Body of pancreas (tissue), 4 donors: Measurements from ENCODE around the gene CACNA1H. TPM values are rescaled to one million over a fixed set of nuclear protein-coding genes. Genes with fewer than 3 reads are reported as not detected.

Experiments
- ATAC-seq: fragments of 150-250 bp; one replicate; pipeline ENCODE4 v1.9.1; 2016
- DNase-seq, 4 donors: peaks; one replicate each; pipeline ENCODE4 v3.0.0-alpha.2; 2019
- H3K27ac ChIP-seq, 4 donors: fragments of 200-600 bp; sonication (generic); 1 replicate in 3 of 4; 2 replicates in 1 of 4; pipeline versions ENCODE4 v1.5.1 to v1.6.1; 2016 to 2019; ENCODE audit warnings: mild to moderate bottlenecking in 1 of 4, mixed read lengths in 1 of 4, moderate library complexity in 1 of 4
- H3K27me3 ChIP-seq, 2 donors: fragments of 200-600 bp; sonication (generic); one replicate each; pipeline ENCODE4 v1.6.0; 2016; ENCODE audit warnings: mild to moderate bottlenecking in 1 of 2
- H3K36me3 ChIP-seq, 2 donors: fragments of 200-600 bp; sonication (generic); replicated peaks in 1 of 2; 2 replicates each; pipeline ENCODE4 v1.5.1; 2016; ENCODE audit warnings: low read depth in 2 of 2; ENCODE audit not compliant: insufficient read depth in 1 of 2
- H3K4me1 ChIP-seq: fragments of 200-600 bp; sonication (generic); one replicate; pipeline ENCODE4 v1.6.0; 2016
- H3K4me3 ChIP-seq, 2 donors: fragments of 200-600 bp; sonication (generic); 1 replicate in 1 of 2; 2 replicates in 1 of 2; pipeline ENCODE4 v1.5.1; 2016 to 2019
- H3K9me3 ChIP-seq, 3 donors: fragments of 200-600 bp; sonication (generic); 1 replicate in 2 of 3; 2 replicates in 1 of 3; pipeline ENCODE4 v1.5.1; 2016
- CTCF ChIP-seq, 7 experiments: fragments of 450-650 bp in 4 of 7; fragments of 200-600 bp in 3 of 7; sonication (generic) in 3 of 7; IDR thresholded peaks; one replicate each; pipeline ENCODE4 v1.5.1; 2016 to 2019; ENCODE audit warnings: antibody characterized with exemption in 7 of 7
- POLR2A ChIP-seq, 3 donors: fragments of 450-650 bp; IDR thresholded peaks; one replicate each; pipeline ENCODE4 v1.6.1; 2016; ENCODE audit warnings: antibody characterized with exemption in 3 of 3, mild to moderate bottlenecking in 2 of 3
- WGBS, 2 donors: methylation state at CpG; one replicate each; pipeline ENCODE4 v1.1.5; 2017; 5-methylcytosine and 5-hydroxymethylcytosine counted together
- intact Hi-C: fragments of 100-400 bp; cut with DNase I; formaldehyde crosslinking; loops from one replicate; pipeline ENCODE4 v1.15.1; 2023
- total RNA-seq, 2 donors: library from RNA; depleted of rRNA; stranded (reverse); fragments of >200 nt; gene quantifications; one replicate each; pipeline ENCODE4 v1.1.0, GENCODE V29; 2016

The CACNA1H gene
- total RNA-seq, 2 donors from 2014 or later: 7.3 to 15.2 TPM

DNA sequence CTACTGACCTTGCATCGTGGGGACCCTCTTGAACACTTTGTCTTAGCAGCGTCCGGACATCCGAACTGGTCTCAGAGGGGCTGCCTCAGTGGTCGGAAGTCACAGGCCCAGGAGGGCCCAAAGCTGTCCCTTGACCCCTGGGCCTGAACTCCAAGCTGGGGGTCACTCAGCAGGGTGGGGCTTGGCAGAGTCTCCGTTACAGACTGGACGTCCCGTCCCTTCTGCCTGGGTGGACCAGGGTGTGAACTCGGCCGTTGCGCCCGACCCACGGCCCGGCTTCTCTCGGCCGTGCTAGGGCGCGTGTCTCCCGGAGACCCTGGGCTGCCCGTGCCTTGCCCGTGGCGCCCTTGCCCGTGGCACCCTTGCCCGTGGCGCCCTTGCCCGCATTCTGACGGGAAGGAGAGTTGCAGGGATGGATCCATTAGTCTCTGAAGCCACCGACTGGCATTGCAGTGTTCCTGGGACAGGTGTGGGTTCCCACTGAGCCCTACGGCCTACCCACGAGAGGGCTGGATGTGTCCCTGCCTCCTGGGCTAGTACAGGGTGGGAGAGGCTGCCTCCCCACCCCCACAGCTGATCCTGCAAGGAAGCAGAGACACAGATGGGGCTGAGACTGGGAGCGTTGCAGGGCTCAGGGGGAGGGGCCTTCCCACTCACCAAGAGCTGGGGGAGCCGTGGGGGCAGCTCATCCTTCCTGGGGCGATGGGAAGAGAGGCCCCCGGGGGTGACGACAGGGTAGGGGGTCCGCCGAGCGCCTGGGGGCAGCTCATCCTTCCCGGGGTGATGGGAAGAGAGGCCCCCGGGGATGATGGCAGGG, 4.9 kb downstream of the CACNA1H start:
- H3K4me1 ChIP-seq: peaks cover 56% of the 10 kb centered on the region
- ATAC-seq (no peak), DNase-seq (no peak)
- no peaks in the 10 kb centered on the region for H3K9me3 ChIP-seq
- H3K27me3 ChIP-seq: peaks cover 0 to 24% of the 10 kb centered on the region in 2 donors
- intact Hi-C loops: no loop called here
- TF ChIP-seq CTCF (IDR thresholded peaks at IDR 0.05) (no peak), POLR2A (IDR thresholded peaks at IDR 0.05) (no peak)
- whole genome bisulfite sequencing, 2 donors: 85% methylated on average over 24 to 39 of the region's 40 CpGs
- H3K27ac ChIP-seq: no peak overlapping the region
- no peak overlapping the region for H3K4me3 ChIP-seq
- no peaks in the 10 kb centered on the region for H3K36me3 ChIP-seq

- DNase-seq (peak; percentile 54 to 72 (median 62)), ATAC-seq (peak; percentile 11)
- Histone ChIP-seq H3K27me3 (peaks cover 0 to 23% of the 10 kb centered on the region in 2 donors), H3K4me1 (peaks cover 53% of the 10 kb centered on the region), H3K27ac (peak overlapping the region in 3 of 4 donors; percentile 68 to 83 (median 71)), H3K36me3 (no peaks in the 10 kb centered on the region), H3K4me3 (no peak overlapping the region), H3K9me3 (no peaks in the 10 kb centered on the region)
- WGBS, 2 donors: 39 to 56% methylated on average over 10 to 59 of the region's 65 CpGs
- intact Hi-C loops: no loop called here
- no peak for TF ChIP-seq CTCF (IDR thresholded peaks at IDR 0.05)
- TF ChIP-seq POLR2A (IDR thresholded peaks at IDR 0.05): no peak
Observed at GRCh38 chr16:1158456-1159324, 5.8 kb downstream of the CACNA1H start.

DNA sequence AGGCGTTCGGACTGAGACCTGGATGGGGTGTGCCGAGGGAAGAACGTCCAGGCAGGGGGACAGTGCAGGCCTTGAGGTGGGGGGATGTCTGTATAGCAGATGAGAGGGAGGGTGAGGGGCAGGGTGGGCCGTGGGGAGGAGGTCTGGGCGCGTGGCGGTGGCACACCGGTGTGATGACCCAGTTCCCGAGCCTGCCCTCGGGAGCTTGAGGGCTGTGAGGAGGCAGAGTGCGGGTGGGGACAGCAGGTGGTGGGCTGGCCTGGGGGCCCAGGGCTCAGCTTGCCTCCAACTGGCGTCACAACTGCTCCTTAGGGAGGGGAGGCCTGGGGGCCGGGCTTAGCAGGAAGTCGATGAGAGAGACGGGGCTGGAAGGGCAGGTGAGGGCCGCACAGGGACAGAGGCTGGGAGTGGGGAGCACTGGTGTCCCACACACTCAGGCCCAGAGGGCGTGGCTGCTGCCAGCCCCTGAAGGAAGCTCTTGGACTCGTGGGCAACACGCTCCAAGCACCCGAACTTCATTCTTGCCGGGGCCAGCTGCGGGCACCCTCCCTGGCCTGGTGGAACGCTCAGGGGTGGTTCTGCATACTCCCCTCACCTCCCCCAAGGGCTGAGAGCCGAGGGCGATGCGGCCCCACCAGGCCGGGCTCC, 6.5 kb downstream of the CACNA1H start:
- Histone ChIP-seq H3K36me3 (no peaks in the 10 kb centered on the region), H3K4me1 (peaks cover 47% of the 10 kb centered on the region), H3K27me3 (peaks cover 0 to 15% of the 10 kb centered on the region in 2 donors), H3K27ac (peak overlapping the region; percentile 39 to 83 (median 70)), H3K4me3 (no peak overlapping the region), H3K9me3 (no peaks in the 10 kb centered on the region)
- intact Hi-C loops: no loop called here
- 35 to 53% methylated on average over 7 to 28 of the region's 28 CpGs for WGBS, 2 donors
- DNase-seq: peak in 1 of 4 donors; percentile 40
- ATAC-seq: peak; percentile 10
- TF ChIP-seq POLR2A (IDR thresholded peaks at IDR 0.05) (no peak), CTCF (IDR thresholded peaks at IDR 0.05) (no peak)

DNA sequence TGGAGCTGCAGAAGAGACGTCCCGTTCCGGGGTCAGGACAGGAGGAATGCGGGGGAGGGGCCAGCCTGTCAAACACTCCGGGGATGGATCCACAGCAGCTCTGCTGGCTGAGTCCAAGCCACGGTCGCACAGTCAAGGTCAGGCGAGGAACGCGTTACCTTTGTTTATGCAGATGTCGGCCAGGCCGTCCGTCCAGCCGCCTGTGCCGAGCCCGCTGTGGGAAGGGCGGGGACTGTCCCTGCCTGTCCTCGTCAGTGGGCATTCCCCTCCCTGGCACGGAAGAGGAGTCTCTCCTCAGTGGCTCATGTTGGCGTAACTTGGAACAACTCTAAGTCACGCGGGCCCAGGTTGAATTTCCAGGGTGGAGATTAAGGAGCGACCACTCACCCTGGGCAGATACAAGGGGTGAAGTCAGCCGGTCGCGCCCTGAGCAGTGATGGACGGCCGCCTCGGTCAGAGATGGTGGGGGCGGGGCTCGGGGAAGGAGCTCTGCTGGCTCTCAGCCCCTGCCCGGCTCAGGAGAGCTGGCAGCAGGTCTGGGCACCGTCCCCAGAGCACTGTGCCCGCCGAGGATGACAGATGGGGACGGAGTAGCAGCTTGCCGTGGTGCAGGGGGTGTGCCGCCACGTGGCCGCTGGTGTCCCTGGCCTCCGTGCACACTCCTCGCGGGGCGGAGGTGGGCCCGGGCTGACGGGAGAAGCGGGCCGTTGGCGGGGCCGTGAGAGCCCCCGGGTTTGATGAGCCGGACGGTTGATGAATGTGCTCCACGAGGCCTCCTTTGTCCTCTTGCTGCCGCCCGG, 7.3 kb downstream of the CACNA1H start:
- DNase-seq: peak; percentile 70 to 85 (median 80)
- Histone ChIP-seq H3K27me3 (peaks cover 0 to 8% of the 10 kb centered on the region in 2 donors), H3K36me3 (no peaks in the 10 kb centered on the region), H3K9me3 (no peaks in the 10 kb centered on the region), H3K4me3 (no peak overlapping the region), H3K27ac (peak overlapping the region; percentile 39 to 83 (median 70)), H3K4me1 (peaks cover 43% of the 10 kb centered on the region)
- peak in 2 of 3 donors; percentile 22 to 23 for TF ChIP-seq POLR2A (IDR thresholded peaks at IDR 0.05)
- no peak for TF ChIP-seq CTCF (IDR thresholded peaks at IDR 0.05)
- intact Hi-C loops: no loop called here
- ATAC-seq: peak; percentile 71
- 0 to 17% methylated on average over 13 to 46 of the region's 56 CpGs for WGBS, 2 donors
